ENCODE data around the gene DEPDC5.

- no peak for TF ChIP-seq SUZ12 (IDR thresholded peaks at IDR 0.05; ENCODE audit: extremely low read depth, insufficient read depth, insufficient read length)
- no peak for TF ChIP-seq YY1 (IDR thresholded peaks at IDR 0.05; ENCODE audit: insufficient read depth, insufficient read length)
- TF ChIP-seq ZNF274 (IDR thresholded peaks at IDR 0.05; ENCODE audit: low read depth, low read length) = no peak
Measured at GRCh38 chr22:31757265-31757664, 3.4 kb downstream of the DEPDC5 start.

Measured in NT2/D1 (cell line).